GM20000 (cell line): Measurements from ENCODE around the gene GPR157.
"Not testable (repeated sequence)": the region's sequence is repeated elsewhere in the genome, so short reads cannot be mapped to it uniquely, and the experiment has no call there.

ENCODE experiments used
- DNase-seq: peaks from one replicate; pipeline ENCODE4 v3.0.0; 2012; ENCODE audit warnings: low spot score
- TF ChIP-seq, protein P1 (sequence below): IDR thresholded peaks from 2 replicates; pipeline ENCODE4 v1.5.1; 2012; ENCODE audit warnings: mild to moderate bottlenecking, control low read depth; ENCODE audit errors: extremely low read depth, missing control alignments

Gene GPR157

GRCh38 chr1:9145021-9145668 is 16.2 kb upstream of the GPR157 start:
- TF ChIP-seq, protein P1, sequence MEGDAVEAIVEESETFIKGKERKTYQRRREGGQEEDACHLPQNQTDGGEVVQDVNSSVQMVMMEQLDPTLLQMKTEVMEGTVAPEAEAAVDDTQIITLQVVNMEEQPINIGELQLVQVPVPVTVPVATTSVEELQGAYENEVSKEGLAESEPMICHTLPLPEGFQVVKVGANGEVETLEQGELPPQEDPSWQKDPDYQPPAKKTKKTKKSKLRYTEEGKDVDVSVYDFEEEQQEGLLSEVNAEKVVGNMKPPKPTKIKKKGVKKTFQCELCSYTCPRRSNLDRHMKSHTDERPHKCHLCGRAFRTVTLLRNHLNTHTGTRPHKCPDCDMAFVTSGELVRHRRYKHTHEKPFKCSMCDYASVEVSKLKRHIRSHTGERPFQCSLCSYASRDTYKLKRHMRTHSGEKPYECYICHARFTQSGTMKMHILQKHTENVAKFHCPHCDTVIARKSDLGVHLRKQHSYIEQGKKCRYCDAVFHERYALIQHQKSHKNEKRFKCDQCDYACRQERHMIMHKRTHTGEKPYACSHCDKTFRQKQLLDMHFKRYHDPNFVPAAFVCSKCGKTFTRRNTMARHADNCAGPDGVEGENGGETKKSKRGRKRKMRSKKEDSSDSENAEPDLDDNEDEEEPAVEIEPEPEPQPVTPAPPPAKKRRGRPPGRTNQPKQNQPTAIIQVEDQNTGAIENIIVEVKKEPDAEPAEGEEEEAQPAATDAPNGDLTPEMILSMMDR: no peak
- peak; percentile 60 for DNase-seq

GRCh38 chr1:9144494-9144893 is 15.6 kb upstream of the GPR157 start:
- not testable (repeated sequence) for DNase-seq

DNA sequence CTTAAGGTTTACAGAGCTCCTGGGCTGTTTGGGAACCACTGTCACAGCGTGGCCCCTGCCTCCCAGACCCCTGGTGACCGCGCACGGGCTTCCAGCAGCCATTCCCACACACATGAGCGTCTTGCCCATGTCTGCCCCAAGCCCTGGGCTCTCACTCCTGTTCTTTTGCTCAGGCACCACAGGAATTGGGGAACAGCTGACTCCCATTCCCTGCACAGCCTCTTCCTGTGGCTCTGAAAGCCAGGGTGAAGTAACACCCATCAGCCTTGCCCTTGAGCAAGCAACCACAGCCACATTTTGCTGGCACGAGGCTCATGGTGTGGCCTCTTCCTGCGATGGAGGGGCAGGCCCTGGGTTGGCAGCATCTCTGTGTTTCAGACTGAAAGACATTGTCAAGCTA is 14.3 kb upstream of the GPR157 start:
- TF ChIP-seq, protein P1: no peak
- no peak for DNase-seq

GRCh38 chr1:9139930-9140329 is 11.0 kb upstream of the GPR157 start:
- TF ChIP-seq, protein P1: no peak
- no peak for DNase-seq

GRCh38 chr1:9136932-9137331 is 8.0 kb upstream of the GPR157 start:
- DNase-seq: no peak
- TF ChIP-seq, protein P1: no peak

DNA sequence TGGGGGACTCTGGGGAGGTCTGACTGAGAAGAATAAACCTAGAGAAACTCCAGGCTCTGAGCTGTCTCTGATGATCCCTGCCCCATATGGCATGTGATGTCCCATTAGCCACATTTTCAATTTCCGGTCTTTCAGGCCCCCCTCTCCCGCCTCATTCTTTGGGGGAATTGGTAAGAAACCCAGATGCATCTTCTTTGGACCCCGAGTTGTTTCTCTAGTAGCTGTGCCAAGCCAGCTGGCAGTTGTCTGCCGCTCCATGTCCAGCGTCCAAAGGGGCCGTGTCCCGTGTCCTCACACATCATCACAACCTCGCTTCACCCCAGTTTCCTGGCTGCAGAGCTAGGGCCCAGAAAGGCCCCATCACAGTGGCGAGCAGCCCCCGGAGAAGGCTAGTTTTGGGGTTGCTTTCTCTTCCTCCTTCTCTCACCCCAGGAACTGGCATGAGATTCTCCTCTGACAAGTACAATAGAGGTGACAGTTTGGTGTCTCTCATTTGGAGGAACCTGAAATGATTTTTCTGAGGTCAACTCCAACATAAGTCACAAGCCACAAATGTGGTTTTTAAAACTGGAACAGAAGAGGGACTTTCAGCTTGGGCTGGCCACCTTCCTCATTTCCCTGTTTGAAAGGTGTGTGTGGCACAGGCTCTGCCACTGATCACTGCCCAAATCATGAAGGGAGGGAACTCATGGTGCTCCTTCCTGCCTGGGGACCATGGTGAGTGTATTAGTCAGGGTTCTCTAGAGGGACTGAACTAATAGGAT is 6.4 kb upstream of the GPR157 start:
- DNase-seq: no peak
- TF ChIP-seq, protein P1: no peak

- TF ChIP-seq, protein P1: no peak
- no peak for DNase-seq
These were observed 5.1 kb upstream of the GPR157 start for GRCh38 chr1:9133870-9134585.
